Endothelial cell of umbilical vein (primary cell): ENCODE data around the gene NAPA. TPM values are rescaled to one million over a fixed set of nuclear protein-coding genes. Genes with fewer than 3 reads are reported as not detected.

ENCODE experiments used
- BruUV-seq: library from RNA; stranded (reverse); fragments of 400-500 nt; replicated peaks from 2 replicates; lab custom pipeline; 2021; lab: Mats Ljungman, UMichigan
- CTCF ChIA-PET: fragments of 300-600, 350-600 bp; sonication (Branson Sonifier 250); formaldehyde crosslinking; loops from one replicate; lab custom pipeline; 2021; ENCODE audit warnings: antibody characterized with exemption, inconsistent platforms; lab: Charles Lee
- POLR2A ChIA-PET: fragments of 300-600, 350-600 bp; sonication (Branson Sonifier 250); formaldehyde crosslinking; loops from one replicate; lab custom pipeline; 2021; ENCODE audit warnings: antibody characterized with exemption, inconsistent platforms; lab: Charles Lee
- DNase-seq: peaks from one replicate; pipeline ENCODE4 v3.0.0-alpha.2; 2011; ENCODE audit warnings: low read depth, low spot score
- FAIRE-seq: peaks from 2 replicates; lab custom pipeline; 2011; peaks lifted over from hg19 to GRCh38; lab: Jason Lieb, UNC
- H2AFZ ChIP-seq: 2 replicates; pipeline ENCODE4 v1.6.0; 2012; ENCODE audit warnings: low read depth, low read length, control low read depth, inconsistent platforms
- H3K27ac ChIP-seq: 2 replicates; pipeline ENCODE4 v1.5.1; 2011; ENCODE audit warnings: low read depth, mild to moderate bottlenecking, control low read depth, low read length, moderate library complexity; ENCODE audit not compliant: insufficient read depth
- H3K27me3 ChIP-seq, 2 experiments: 2 replicates each; pipeline versions ENCODE4 v1.6.0 to v1.6.1; 2011; ENCODE audit warnings: low read length in 2 of 2, mixed read lengths in 1 of 2; ENCODE audit not compliant: control insufficient read depth in 2 of 2, insufficient read depth in 2 of 2
- H3K36me3 ChIP-seq, 2 experiments: 2 replicates in 1 of 2; 3 replicates in 1 of 2; pipeline ENCODE4 v1.5.1; 2011; ENCODE audit warnings: low read length in 2 of 2, mild to moderate bottlenecking in 1 of 2, moderate library complexity in 1 of 2; ENCODE audit not compliant: control insufficient read depth in 2 of 2, insufficient read depth in 2 of 2; ENCODE audit errors: extremely low read depth in 1 of 2
- H3K4me1 ChIP-seq: 3 replicates; pipeline ENCODE4 v1.5.1; 2011; ENCODE audit warnings: mild to moderate bottlenecking, low read length; ENCODE audit not compliant: control insufficient read depth, insufficient read depth; ENCODE audit errors: extremely low read depth
- H3K4me2 ChIP-seq: 2 replicates; pipeline ENCODE4 v1.6.1; 2011; ENCODE audit warnings: low read length, control low read depth, mixed read lengths; ENCODE audit not compliant: insufficient read depth
- H3K4me3 ChIP-seq, 3 experiments: fragments of 200-600 bp in 1 of 3; sonication (generic), shearing (Covaris generic) in 1 of 3; replicated peaks in 1 of 3; 2 replicates each; pipeline ENCODE4 v1.5.1; 2011 to 2016; ENCODE audit warnings: control low read depth in 3 of 3, low read length in 3 of 3, mild to moderate bottlenecking in 2 of 3, inconsistent platforms in 1 of 3, low read depth in 1 of 3, moderate library complexity in 1 of 3; ENCODE audit not compliant: insufficient read depth in 1 of 3
- H3K79me2 ChIP-seq: 2 replicates; pipeline ENCODE4 v1.6.0; 2012; ENCODE audit warnings: low read length, inconsistent platforms; ENCODE audit not compliant: control insufficient read depth, insufficient read depth
- H3K9ac ChIP-seq: replicated peaks from 2 replicates; pipeline ENCODE3; 2011; ENCODE audit warnings: low read length, control low read depth; ENCODE audit not compliant: insufficient read depth; ENCODE audit errors: extremely low read depth
- H3K9me1 ChIP-seq: replicated peaks from 3 replicates; pipeline ENCODE4 v1.6.0; 2011; ENCODE audit warnings: mild to moderate bottlenecking, low read length; ENCODE audit not compliant: control insufficient read depth, insufficient read depth; ENCODE audit errors: extremely low read depth
- H3K9me3 ChIP-seq: replicated peaks from 2 replicates; pipeline ENCODE4 v1.5.1; 2012; ENCODE audit warnings: low read length, inconsistent platforms; ENCODE audit not compliant: control insufficient read depth, insufficient read depth
- H4K20me1 ChIP-seq: replicated peaks from 2 replicates; pipeline ENCODE3; 2011; ENCODE audit warnings: mild to moderate bottlenecking, low read length; ENCODE audit not compliant: control insufficient read depth, insufficient read depth; ENCODE audit errors: extremely low read depth
- CTCF ChIP-seq, 2 donors: IDR thresholded peaks; 1 replicate in 1 of 2; 2 replicates in 1 of 2; pipeline ENCODE4 v1.5.1; 2011; ENCODE audit warnings: low read length in 2 of 2, mild to moderate bottlenecking in 2 of 2, moderate library complexity in 2 of 2, control low read depth in 1 of 2, inconsistent platforms in 1 of 2, low read depth in 1 of 2; ENCODE audit not compliant: insufficient read depth in 1 of 2; ENCODE audit errors: extremely low read depth in 1 of 2
- EZH2 ChIP-seq: IDR thresholded peaks from 2 replicates; pipeline ENCODE4 v1.6.1; 2012; ENCODE audit warnings: borderline replicate concordance, low read depth, mild to moderate bottlenecking, moderate library complexity, low read length, inconsistent platforms; ENCODE audit not compliant: severe bottlenecking
- FOS ChIP-seq: IDR thresholded peaks from 2 replicates; pipeline ENCODE4 v1.6.1; 2011; ENCODE audit warnings: mild to moderate bottlenecking, low read length, moderate library complexity, borderline replicate concordance; ENCODE audit not compliant: insufficient read depth
- GATA2 ChIP-seq: IDR thresholded peaks from 2 replicates; pipeline ENCODE4 v1.7.0; 2011; ENCODE audit warnings: low read depth, mild to moderate bottlenecking, moderate library complexity, mixed read lengths, low read length; ENCODE audit not compliant: insufficient read length, insufficient read depth
- JUN ChIP-seq: IDR thresholded peaks from 2 replicates; pipeline ENCODE4 v1.6.1; 2011; ENCODE audit warnings: borderline replicate concordance, low read depth; ENCODE audit not compliant: insufficient read length, insufficient read depth
- MAX ChIP-seq: IDR thresholded peaks from 2 replicates; pipeline ENCODE4 v1.6.1; 2011; ENCODE audit not compliant: insufficient read depth, insufficient read length
- MYC ChIP-seq: IDR thresholded peaks from one replicate; pipeline ENCODE4 v1.6.1; 2011; ENCODE audit warnings: mild to moderate bottlenecking, low read depth, low read length
- POLR2A ChIP-seq: IDR thresholded peaks from 2 replicates; pipeline ENCODE4 v1.6.1; 2012; ENCODE audit warnings: low read depth, mild to moderate bottlenecking, control low read depth, low read length
- POLR2AphosphoS5 ChIP-seq: IDR thresholded peaks from 2 replicates; pipeline ENCODE4 v1.6.1; 2012; ENCODE audit warnings: low read depth, mild to moderate bottlenecking, control low read depth, low read length, moderate library complexity; ENCODE audit not compliant: insufficient read depth
- dilution Hi-C: fragments of 300-500 bp; cut with MboI; formaldehyde crosslinking; loops from one replicate; pipeline ENCODE4 v1.15.0; 2019; ENCODE audit warnings: low sequenced_read_pairs; ENCODE audit not compliant: extremely low pct_ligation_motif_present
- intact Hi-C: fragments of 100-400 bp; cut with micrococcal nuclease; formaldehyde crosslinking; loops from one replicate; pipeline ENCODE4 v1.10.0; 2022
- polyA plus RNA-seq, 4 experiments: library from polyadenylated mRNA; depleted of rRNA in 3 of 4; stranded (reverse) in 3 of 4; unstranded in 1 of 4; fragments of >200 nt; gene quantifications; 2 replicates each; pipeline versions ENCODE4 v1.2.1 to v1.2.3, GENCODE V29; 2011 to 2012; ENCODE audit warnings: missing spikeins in 1 of 4
- total RNA-seq: library from RNA; stranded (reverse); gene quantifications from 2 replicates; pipeline ENCODE4 v1.2.3, GENCODE V29; 2021

NAPA gene
- total and polyA plus RNA-seq, 2 donors (not counting 3 experiments of a cell fraction or from before 2014, with no cell fraction given) = 107 to 154 TPM

GRCh38 chr19:47494211-47494547 is 20.7 kb downstream of the NAPA start:
- no peak overlapping the region for H3K4me2 ChIP-seq
- no TSS peak for BruUV-seq
- FAIRE-seq (no peak), DNase-seq (no peak)
- no peaks in the 10 kb centered on the region for H3K79me2 ChIP-seq
- TF ChIP-seq POLR2A (no peak), GATA2 (no peak), JUN (no peak)
- dilution Hi-C loops = no loop called here
- H3K27ac ChIP-seq = no peak overlapping the region
- H3K27me3 ChIP-seq = no peaks in the 10 kb centered on the region
- POLR2A ChIA-PET = no interaction called here
- peaks cover 3 to 45% of the 10 kb centered on the region in 2 experiments for H3K36me3 ChIP-seq
- H3K9me1 ChIP-seq = no peaks in the 10 kb centered on the region
- no peak overlapping the region for H2AFZ ChIP-seq
- no peak overlapping the region for H3K9ac ChIP-seq
- no peaks in the 10 kb centered on the region for H3K4me1 ChIP-seq
- H4K20me1 ChIP-seq = no peaks in the 10 kb centered on the region
- CTCF ChIA-PET = interaction anchor here (1.1 to 2.0 kb wide), 3 partner anchors 10 to 58 kb away, joined by 3 to 6 read pairs (median 4); partner anchors contain the start of gene KPTN
- H3K4me3 ChIP-seq = no peak overlapping the region
- intact Hi-C loops = no loop called here
- no peaks in the 10 kb centered on the region for H3K9me3 ChIP-seq

- Histone ChIP-seq H3K27ac (no peak overlapping the region), H3K9ac (no peak overlapping the region), H3K9me1 (no peaks in the 10 kb centered on the region), H3K4me3 (no peak overlapping the region), H3K36me3 (peaks cover 3 to 39% of the 10 kb centered on the region in 2 experiments), H3K9me3 (no peaks in the 10 kb centered on the region), H3K27me3 (no peaks in the 10 kb centered on the region), H3K4me2 (no peak overlapping the region), H3K4me1 (no peaks in the 10 kb centered on the region), H4K20me1 (no peaks in the 10 kb centered on the region), H3K79me2 (no peaks in the 10 kb centered on the region), H2AFZ (no peak overlapping the region)
- no peak for TF ChIP-seq JUN
- TF ChIP-seq EZH2 = no peak
- TF ChIP-seq CTCF (IDR thresholded peaks at IDR 0.05; ENCODE audit: extremely low read depth in 1 of 2, insufficient read depth in 1 of 2, low read depth in 1 of 2, low read length in 2 of 2) = no peak
- TF ChIP-seq MAX = no peak
- no peak for TF ChIP-seq FOS
- TF ChIP-seq POLR2AphosphoS5 = no peak
- no peak for TF ChIP-seq MYC
- no peak for TF ChIP-seq POLR2A
- no peak for TF ChIP-seq GATA2
- dilution Hi-C loops = no loop called here
- intact Hi-C loops = no loop called here
- BruUV-seq = no TSS peak
- CTCF ChIA-PET = interaction anchor here (1.0 to 2.0 kb wide), 3 partner anchors 10 to 213 kb away, joined by 3 to 6 read pairs (median 4); partner anchors contain the start of gene KPTN
- DNase-seq (no peak), FAIRE-seq (no peak)
- POLR2A ChIA-PET = no interaction called here
Measured at GRCh38 chr19:47493378-47494210, 21.3 kb downstream of the NAPA start.
